CD4-positive, alpha-beta T cell treated with Interleukin-17A for 4 hours (primary cell): ENCODE measurements around the gene LKAAEAR1.
"Not testable (repeated sequence)": the region's sequence is repeated elsewhere in the genome, so short reads cannot be mapped to it uniquely, and the experiment has no call there.

ENCODE experiments used
- DNase-seq: peaks from one replicate; pipeline ENCODE4 v3.0.0-alpha.2; 2020; ENCODE audit warnings: mixed read lengths

The LKAAEAR1 gene

GRCh38 chr20:64096535-64096934 is 12.3 kb upstream of the LKAAEAR1 start:
- DNase-seq = no peak

GRCh38 chr20:64095927-64096326 is 11.7 kb upstream of the LKAAEAR1 start:
- no peak for DNase-seq

GRCh38 chr20:64095455-64095854 is 11.3 kb upstream of the LKAAEAR1 start:
- DNase-seq = no peak

- no peak for DNase-seq
Observed at GRCh38 chr20:64093013-64093503, 8.9 kb upstream of the LKAAEAR1 start.

- no peak for DNase-seq
Observed at GRCh38 chr20:64092258-64093012, 8.2 kb upstream of the LKAAEAR1 start.

GRCh38 chr20:64091770-64092169 is 7.6 kb upstream of the LKAAEAR1 start:
- DNase-seq = no peak

- DNase-seq = no peak
Observed at GRCh38 chr20:64091340-64091739, 7.1 kb upstream of the LKAAEAR1 start.

GRCh38 chr20:64090165-64090564 is 6.0 kb upstream of the LKAAEAR1 start:
- DNase-seq = no peak

- DNase-seq = not testable (repeated sequence)
Observed at GRCh38 chr20:64088586-64088985, 4.4 kb upstream of the LKAAEAR1 start.

- not testable (repeated sequence) for DNase-seq
Observed at GRCh38 chr20:64087226-64087825, 3.1 kb upstream of the LKAAEAR1 start.

GRCh38 chr20:64086801-64087200 is 2.6 kb upstream of the LKAAEAR1 start:
- DNase-seq = no peak

GRCh38 chr20:64084685-64085152 is 521 bp upstream of the LKAAEAR1 start:
- no peak for DNase-seq

- peak; percentile 83 for DNase-seq
Observed at GRCh38 chr20:64083378-64083803, 807 bp downstream of the LKAAEAR1 start.

GRCh38 chr20:64082820-64083377 is 1.3 kb downstream of the LKAAEAR1 start:
- DNase-seq = no peak

- no peak for DNase-seq
Observed at GRCh38 chr20:64082126-64082731, 2.0 kb downstream of the LKAAEAR1 start.

GRCh38 chr20:64081624-64081964 is 2.6 kb downstream of the LKAAEAR1 start:
- no peak for DNase-seq

- no peak for DNase-seq
Observed at GRCh38 chr20:64080813-64081623, 3.2 kb downstream of the LKAAEAR1 start.

GRCh38 chr20:64080013-64080812 is 4.0 kb downstream of the LKAAEAR1 start, which contains the start of gene OPRL1:
TSS of gene OPRL1 (plus strand) at chr20:64080082. CDS start at chr20:64092721, 12,639 bp downstream.
- DNase-seq = no peak

- DNase-seq = peak; percentile 84
Observed at GRCh38 chr20:64079273-64080012, 4.8 kb downstream of the LKAAEAR1 start, which contains the start of gene RGS19. TSS of gene RGS19 (minus strand) at chr20:64079518. CDS start at chr20:64076886, 2,632 bp downstream.

- no peak for DNase-seq
Observed at GRCh38 chr20:64078934-64079272, 5.3 kb downstream of the LKAAEAR1 start.
